Measurements from ENCODE around the gene CSNK2B.
A peak's percentile ranks its signal among the peaks of the same experiment; 100 is the strongest.
"Not testable (repeated sequence)": the region's sequence is repeated elsewhere in the genome, so short reads cannot be mapped to it uniquely, and the experiment has no call there.

Gene CSNK2B

DNA sequence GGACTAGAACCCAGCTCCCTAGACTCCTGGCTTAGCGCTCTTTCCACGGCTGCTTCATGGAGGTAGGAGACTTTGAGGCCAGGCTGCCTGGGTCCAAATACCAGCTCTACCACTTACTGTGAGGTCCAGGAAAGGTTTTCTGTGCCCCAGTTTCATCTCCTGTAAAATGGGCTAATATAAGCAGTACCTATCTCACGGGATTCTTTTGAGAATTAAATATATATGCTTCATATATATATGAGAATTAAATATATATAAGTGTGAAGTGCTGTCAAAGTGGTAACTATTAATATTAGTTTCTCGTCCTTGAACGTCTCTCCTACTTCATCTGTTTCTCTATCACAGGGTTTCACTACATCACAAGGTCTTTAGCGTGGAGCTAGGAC lies 25.2 kb downstream of the CSNK2B start:
- no peak for DNase-seq

GRCh38 chr6:31691564-31692108 lies 25.8 kb downstream of the CSNK2B start:
- DNase-seq = no peak

GRCh38 chr6:31692353-31692752 lies 26.5 kb downstream of the CSNK2B start:
- DNase-seq = no peak

GRCh38 chr6:31692886-31693285 lies 27.0 kb downstream of the CSNK2B start:
- DNase-seq = no peak

DNA sequence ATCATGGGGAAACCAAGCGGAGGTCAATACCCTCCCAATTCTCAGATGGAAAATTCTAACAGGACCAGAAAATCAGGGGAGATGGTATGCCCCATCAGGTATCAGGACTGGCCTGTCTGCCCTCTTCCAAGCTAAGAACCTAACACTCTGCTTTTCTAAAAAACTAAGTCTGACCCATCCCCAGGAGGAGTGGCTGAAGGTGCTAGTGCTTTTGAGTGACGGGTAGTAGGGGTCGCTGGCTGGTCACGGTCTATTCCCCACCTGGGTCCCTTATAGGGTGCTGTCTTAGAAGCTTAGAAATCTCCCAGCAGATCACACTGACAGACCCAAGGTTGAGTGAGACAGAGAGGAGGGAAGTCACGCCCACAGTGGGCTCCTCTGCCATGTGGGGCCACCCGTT lies 27.7 kb downstream of the CSNK2B start:
- DNase-seq = no peak

GRCh38 chr6:31697555-31697954 lies 31.7 kb downstream of the CSNK2B start:
- DNase-seq = no peak

DNA sequence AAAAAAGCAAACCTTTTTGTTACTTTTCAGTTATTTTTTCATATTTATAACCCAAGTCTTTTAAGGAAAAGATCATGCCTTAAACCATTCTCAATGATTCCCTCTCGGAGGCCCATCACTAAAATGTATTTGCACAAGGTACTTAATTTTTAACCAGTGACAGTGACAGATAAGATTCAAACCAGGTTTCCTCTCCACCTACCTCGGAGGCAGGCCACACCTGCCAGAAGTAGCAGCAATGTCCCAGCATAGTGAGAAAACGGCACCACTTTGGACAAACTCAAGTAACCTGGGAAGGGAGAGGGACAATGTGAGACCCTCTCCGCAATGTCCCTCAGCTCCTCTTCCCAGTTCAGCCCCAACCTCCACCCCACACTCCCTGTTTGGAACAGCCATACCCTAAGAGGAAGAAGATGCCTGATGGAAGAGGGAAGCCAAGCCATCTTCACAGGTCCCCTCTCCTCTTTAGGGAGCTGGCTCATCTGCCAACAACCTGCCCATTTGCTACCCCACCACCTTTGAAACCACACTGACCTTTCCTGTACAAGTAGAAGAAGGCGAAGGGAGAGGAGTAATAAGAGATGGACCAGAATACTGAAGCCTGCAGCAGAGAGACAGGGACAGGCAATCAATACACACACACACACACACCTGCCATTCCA lies 35.0 kb downstream of the CSNK2B start:
- no peak for DNase-seq

- DNase-seq = peak in 1 of 2 experiments; percentile 10
Observed at GRCh38 chr6:31701666-31702404, 36.0 kb downstream of the CSNK2B start.

GRCh38 chr6:31702405-31702818 lies 36.5 kb downstream of the CSNK2B start:
- no peak for DNase-seq

- DNase-seq = peak; percentile 95
Observed at GRCh38 chr6:31702819-31703716, 37.2 kb downstream of the CSNK2B start, which contains the start of gene ABHD16A. Gene ABHD16A (minus strand): TSS chr6:31703324. CDS start chr6:31703281, 43 bp downstream.

DNA sequence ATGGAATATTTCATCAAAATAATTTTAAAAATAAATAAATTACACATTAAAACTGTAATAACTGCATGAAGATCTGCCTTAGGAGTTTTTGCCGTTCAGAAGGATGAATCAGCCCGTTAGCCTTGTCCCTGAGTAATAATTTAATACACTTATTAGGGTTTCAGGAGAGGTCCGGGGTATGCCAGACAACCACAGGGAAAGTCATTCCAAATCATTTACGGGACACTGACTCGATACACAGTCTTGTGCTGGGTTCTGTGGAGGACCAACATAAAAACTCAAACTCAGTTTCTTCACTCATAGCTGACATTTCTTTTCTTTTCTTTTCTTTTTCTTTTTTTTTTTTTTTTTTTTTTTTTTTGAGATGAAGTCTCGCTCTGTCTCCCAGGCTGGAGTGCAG lies 40.1 kb downstream of the CSNK2B start:
- DNase-seq = no peak

GRCh38 chr6:31706599-31706998 lies 40.7 kb downstream of the CSNK2B start, which contains the start of gene LY6G6F:
Gene LY6G6F (plus strand): TSS chr6:31706866. CDS start chr6:31706907, 41 bp downstream.
- DNase-seq = no peak

DNA sequence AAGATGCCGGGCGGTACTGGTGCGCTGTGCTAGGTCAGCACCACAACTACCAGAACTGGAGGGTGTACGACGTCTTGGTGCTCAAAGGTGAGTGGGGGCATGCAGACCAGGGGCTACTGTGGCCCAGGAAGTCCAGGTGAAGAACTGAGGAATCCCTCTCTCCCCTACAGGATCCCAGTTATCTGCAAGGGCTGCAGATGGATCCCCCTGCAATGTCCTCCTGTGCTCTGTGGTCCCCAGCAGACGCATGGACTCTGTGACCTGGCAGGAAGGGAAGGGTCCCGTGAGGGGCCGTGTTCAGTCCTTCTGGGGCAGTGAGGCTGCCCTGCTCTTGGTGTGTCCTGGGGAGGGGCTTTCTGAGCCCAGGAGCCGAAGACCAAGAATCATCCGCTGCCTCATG lies 41.8 kb downstream of the CSNK2B start:
- no peak for DNase-seq

- DNase-seq = no peak
Observed at GRCh38 chr6:31708224-31708623, 42.3 kb downstream of the CSNK2B start.

DNA sequence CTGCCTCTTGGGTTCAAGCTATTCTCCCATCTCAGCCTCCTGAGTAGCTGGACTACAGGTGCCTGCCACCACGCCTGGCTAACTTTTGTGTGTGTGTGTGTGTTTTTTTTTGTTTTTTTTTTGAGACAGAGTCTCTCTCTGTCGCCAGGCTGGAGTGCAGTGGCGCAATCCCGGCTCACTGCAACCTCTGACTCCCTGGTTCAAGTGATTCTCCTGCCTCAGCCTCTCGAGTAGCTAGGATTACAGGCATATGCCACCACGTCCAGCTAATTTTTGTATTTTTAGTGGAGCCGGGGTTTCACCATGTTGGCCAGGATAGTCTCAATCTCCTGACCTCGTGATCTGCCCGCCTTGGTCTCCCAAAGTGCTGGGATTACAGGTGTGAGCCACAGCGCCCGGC lies 43.3 kb downstream of the CSNK2B start:
- not testable (repeated sequence) for DNase-seq

- DNase-seq = no peak
Observed at GRCh38 chr6:31710523-31711219, 44.8 kb downstream of the CSNK2B start.

DNA sequence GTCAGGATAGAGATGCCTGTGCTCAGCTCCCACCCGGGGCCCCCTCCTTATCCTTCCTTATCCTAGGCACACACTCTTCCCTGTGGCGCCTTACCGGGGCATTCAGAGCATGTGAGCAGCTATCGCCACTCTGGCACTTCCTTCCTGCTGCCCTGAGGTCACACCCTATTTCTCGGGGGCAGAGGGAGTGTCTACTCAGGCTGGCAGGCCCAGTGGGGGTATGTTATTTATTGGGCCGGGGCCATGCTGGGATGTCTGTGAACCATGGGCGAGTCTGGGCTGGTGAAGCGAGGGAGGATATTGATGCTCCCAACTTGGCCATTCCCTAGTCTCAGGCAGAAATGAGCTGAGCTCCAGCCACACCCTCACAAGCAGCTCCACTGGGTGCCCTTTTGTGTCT lies 45.4 kb downstream of the CSNK2B start:
- DNase-seq = no peak

GRCh38 chr6:31712296-31712695 lies 46.4 kb downstream of the CSNK2B start:
- DNase-seq = no peak

GRCh38 chr6:31713465-31713864 lies 47.6 kb downstream of the CSNK2B start:
- no peak for DNase-seq

DNA sequence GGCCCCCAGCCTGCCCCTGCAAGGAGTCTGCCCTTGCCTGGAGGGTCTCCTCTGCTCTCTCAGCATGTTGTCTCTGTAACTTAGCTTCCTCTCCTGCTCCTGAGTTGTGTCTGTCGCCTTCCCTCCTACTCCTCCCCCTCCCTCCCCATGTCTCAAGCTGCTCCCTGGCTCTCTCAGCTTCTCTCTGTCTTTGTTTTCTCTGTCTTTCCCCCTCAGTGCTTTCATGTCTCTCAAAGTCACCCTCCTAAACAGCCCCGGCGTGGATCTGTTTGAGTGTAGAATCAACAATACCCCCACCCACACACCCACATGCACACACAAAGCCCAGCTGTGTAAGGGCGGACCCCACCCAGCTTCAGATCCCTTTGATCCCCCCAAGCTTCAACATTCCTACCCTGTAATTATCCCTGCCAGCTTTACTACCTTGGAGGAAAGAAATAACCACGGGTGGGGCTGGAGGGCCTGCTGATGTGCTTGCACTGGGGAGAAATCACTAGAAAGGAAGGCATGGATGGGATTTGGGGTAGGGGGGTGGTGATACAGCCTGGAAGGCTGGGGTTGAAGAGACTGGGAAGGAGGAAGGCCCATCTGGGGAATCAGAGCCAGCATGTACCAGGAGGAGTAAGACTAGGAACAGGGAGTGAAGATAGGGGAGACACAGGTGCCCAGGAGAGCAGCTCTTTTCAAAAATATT lies 48.3 kb downstream of the CSNK2B start:
- DNase-seq = no peak

Measured in NCI-H1930 (cell line).